Activated CD4-positive, alpha-beta T cell treated with anti-CD3 and anti-CD28 coated beads for 36 hours (primary cell): ENCODE results near the gene ZER1. TPM values are rescaled to one million over a fixed set of nuclear protein-coding genes. Genes with fewer than 3 reads are reported as not detected.

Experiments used
- ATAC-seq: fragments of 200-7000 bp; cut with Tn5 transposase; one replicate; pipeline ENCODE4 v1.10.0; 2021; ENCODE audit warnings: mild to moderate bottlenecking, moderate library complexity
- CTCF ChIA-PET: fragments of 350-600 bp; sonication (Branson Sonifier 250); formaldehyde crosslinking; loops from one replicate; lab custom pipeline; 2021; ENCODE audit warnings: antibody characterized with exemption; lab: Charles Lee
- POLR2A ChIA-PET: fragments of 350-600 bp; sonication (Branson Sonifier 250); formaldehyde crosslinking; loops from one replicate; lab custom pipeline; 2021; ENCODE audit warnings: antibody characterized with exemption, inconsistent platforms; lab: Charles Lee
- DNase-seq: peaks from one replicate; pipeline ENCODE4 v3.0.0-alpha.2; 2020
- H3K27ac Mint-ChIP-seq: one replicate; pipeline ENCODE4 v1.8.0; 2021; ENCODE audit warnings: mixed read lengths
- H3K27me3 Mint-ChIP-seq: one replicate; pipeline ENCODE4 v1.8.0; 2021; ENCODE audit warnings: mixed read lengths
- H3K36me3 Mint-ChIP-seq: one replicate; pipeline ENCODE4 v1.8.0; 2021; ENCODE audit warnings: low read depth, mixed read lengths
- H3K4me1 Mint-ChIP-seq: one replicate; pipeline ENCODE4 v1.8.0; 2021; ENCODE audit warnings: mixed read lengths
- H3K4me3 Mint-ChIP-seq: one replicate; pipeline ENCODE4 v1.8.0; 2021; ENCODE audit warnings: mild to moderate bottlenecking, moderate library complexity, mixed read lengths
- H3K9me3 Mint-ChIP-seq: one replicate; pipeline ENCODE4 v1.8.0; 2021; ENCODE audit warnings: low read depth, mixed read lengths
- intact Hi-C, 2 experiments: fragments of 100-400 bp; cut with DNase I in 1 of 2; cut with micrococcal nuclease in 1 of 2; formaldehyde crosslinking; loops; one replicate each; pipeline versions ENCODE4 v1.14.2 to v1.15.1; 2022 to 2024; cut with DNase I, micrococcal nuclease
- total RNA-seq, 2 experiments: library from RNA; stranded (reverse); gene quantifications; one replicate each; pipeline ENCODE4 v1.2.3, GENCODE V29; 2021

The ZER1 gene
- total RNA-seq, 2 experiments from 2014 or later, result 17.1 to 19.3 TPM

- no peak overlapping the region for H3K4me3 Mint-ChIP-seq
- no peak overlapping the region for H3K27ac Mint-ChIP-seq
- no peaks in the 10 kb centered on the region for H3K4me1 Mint-ChIP-seq
- H3K9me3 Mint-ChIP-seq, result no peaks in the 10 kb centered on the region
- CTCF ChIA-PET, result no interaction called here
- no peak for DNase-seq
- intact Hi-C loops, result no loop called here
- peaks cover 5% of the 10 kb centered on the region for H3K36me3 Mint-ChIP-seq
- H3K27me3 Mint-ChIP-seq, result no peaks in the 10 kb centered on the region
- POLR2A ChIA-PET, result no interaction called here
- ATAC-seq, result no peak
Measured at GRCh38 chr9:128735373-128735772, 36.4 kb downstream of the ZER1 start.

- H3K27me3 Mint-ChIP-seq, result no peaks in the 10 kb centered on the region
- no peak overlapping the region for H3K27ac Mint-ChIP-seq
- H3K36me3 Mint-ChIP-seq, result peaks cover 5% of the 10 kb centered on the region
- ChIA-PET POLR2A (no interaction called here), CTCF (interaction anchor here (0.6 to 1.2 kb wide), 2 partner anchors 20 to 37 kb away, joined by 3 to 4 read pairs; no protein-coding TSS in a partner anchor)
- H3K4me1 Mint-ChIP-seq, result no peaks in the 10 kb centered on the region
- intact Hi-C loops, result no loop called here
- ATAC-seq, result peak; percentile 47
- no peak overlapping the region for H3K4me3 Mint-ChIP-seq
- DNase-seq, result peak; percentile 49
- H3K9me3 Mint-ChIP-seq, result no peaks in the 10 kb centered on the region
Measured at GRCh38 chr9:128733256-128733655, 38.5 kb downstream of the ZER1 start.

- peaks cover 5% of the 10 kb centered on the region for H3K36me3 Mint-ChIP-seq
- no peak overlapping the region for H3K27ac Mint-ChIP-seq
- no peaks in the 10 kb centered on the region for H3K9me3 Mint-ChIP-seq
- H3K4me3 Mint-ChIP-seq, result no peak overlapping the region
- ChIA-PET CTCF (interaction anchor here (0.6 kb wide), 1 partner anchor 211 kb away, joined by 3 read pairs; no protein-coding TSS in a partner anchor), POLR2A (no interaction called here)
- H3K4me1 Mint-ChIP-seq, result no peaks in the 10 kb centered on the region
- ATAC-seq (no peak), DNase-seq (no peak)
- H3K27me3 Mint-ChIP-seq, result no peaks in the 10 kb centered on the region
- intact Hi-C loops, result no loop called here
Measured at GRCh38 chr9:128732576-128732975, 39.2 kb downstream of the ZER1 start.

- Mint-ChIP-seq H3K36me3 (peaks cover 2% of the 10 kb centered on the region), H3K9me3 (no peaks in the 10 kb centered on the region), H3K4me1 (no peaks in the 10 kb centered on the region), H3K27me3 (no peaks in the 10 kb centered on the region), H3K4me3 (no peak overlapping the region), H3K27ac (no peak overlapping the region)
- ATAC-seq (no peak), DNase-seq (no peak)
- ChIA-PET POLR2A (no interaction called here), CTCF (interaction anchor here (0.6 kb wide), 2 partner anchors 129 to 210 kb away, joined by 3 read pairs; no protein-coding TSS in a partner anchor)
- intact Hi-C loops, result no loop called here
Measured at GRCh38 chr9:128731691-128732090, 40.0 kb downstream of the ZER1 start.

GRCh38 chr9:128731093-128731492 lies 40.6 kb downstream of the ZER1 start:
- Mint-ChIP-seq H3K9me3 (no peaks in the 10 kb centered on the region), H3K4me3 (no peak overlapping the region), H3K4me1 (no peaks in the 10 kb centered on the region), H3K36me3 (peaks cover 2% of the 10 kb centered on the region), H3K27ac (no peak overlapping the region), H3K27me3 (no peaks in the 10 kb centered on the region)
- ChIA-PET POLR2A (no interaction called here), CTCF (interaction anchor here (0.6 kb wide), 1 partner anchor 128 kb away, joined by 3 read pairs; no protein-coding TSS in a partner anchor)
- ATAC-seq, result no peak
- DNase-seq, result no peak
- intact Hi-C loops, result no loop called here

GRCh38 chr9:128729766-128730517 lies 41.8 kb downstream of the ZER1 start:
- H3K9me3 Mint-ChIP-seq, result no peaks in the 10 kb centered on the region
- H3K27me3 Mint-ChIP-seq, result no peaks in the 10 kb centered on the region
- ATAC-seq (no peak), DNase-seq (no peak)
- H3K27ac Mint-ChIP-seq, result no peak overlapping the region
- peaks cover 2% of the 10 kb centered on the region for H3K36me3 Mint-ChIP-seq
- ChIA-PET CTCF (no interaction called here), POLR2A (no interaction called here)
- peaks cover 3% of the 10 kb centered on the region for H3K4me1 Mint-ChIP-seq
- intact Hi-C loops, result loop anchor here (10.0 kb wide), 2 partner anchors 45 to 455 kb away; partner anchors contain the start of genes GOLGA2 (in 1 of the 2), SWI5 (in 1 of the 2) and ZER1 (in 1 of the 2)
- no peak overlapping the region for H3K4me3 Mint-ChIP-seq

- CTCF ChIA-PET, result no interaction called here
- Mint-ChIP-seq H3K4me3 (no peak overlapping the region), H3K27ac (no peak overlapping the region), H3K4me1 (peaks cover 8% of the 10 kb centered on the region), H3K9me3 (no peaks in the 10 kb centered on the region), H3K27me3 (no peaks in the 10 kb centered on the region), H3K36me3 (peaks cover 2% of the 10 kb centered on the region)
- intact Hi-C loops, result loop anchor here (10.0 kb wide), 2 partner anchors 45 to 455 kb away; partner anchors contain the start of genes GOLGA2 (in 1 of the 2), SWI5 (in 1 of the 2) and ZER1 (in 1 of the 2)
- ATAC-seq (no peak), DNase-seq (no peak)
- POLR2A ChIA-PET, result no interaction called here
Measured at GRCh38 chr9:128729302-128729701, 42.4 kb downstream of the ZER1 start.

- ATAC-seq, result no peak
- no peak for DNase-seq
- ChIA-PET CTCF (interaction anchor here (0.7 kb wide), 2 partner anchors 410 to 545 kb away, joined by 3 to 5 read pairs; no protein-coding TSS in a partner anchor), POLR2A (no interaction called here)
- H3K27ac Mint-ChIP-seq, result no peak overlapping the region
- no peaks in the 10 kb centered on the region for H3K27me3 Mint-ChIP-seq
- intact Hi-C loops, result loop anchor here (10.0 kb wide), 2 partner anchors 47 to 453 kb away; partner anchors contain the start of genes GOLGA2 (in 1 of the 2), SWI5 (in 1 of the 2) and ZER1 (in 1 of the 2)
- peaks cover 13% of the 10 kb centered on the region for H3K4me1 Mint-ChIP-seq
- H3K4me3 Mint-ChIP-seq, result no peak overlapping the region
- no peaks in the 10 kb centered on the region for H3K9me3 Mint-ChIP-seq
- peaks cover 5% of the 10 kb centered on the region for H3K36me3 Mint-ChIP-seq
Measured at GRCh38 chr9:128728298-128728697, 43.4 kb downstream of the ZER1 start.

GRCh38 chr9:128727640-128728248 lies 44.0 kb downstream of the ZER1 start:
- ChIA-PET POLR2A (no interaction called here), CTCF (interaction anchor here (0.5 to 0.7 kb wide), 2 partner anchors 26 to 546 kb away, joined by 3 read pairs; no protein-coding TSS in a partner anchor)
- ATAC-seq (no peak), DNase-seq (no peak)
- intact Hi-C loops, result loop anchor here (10.0 kb wide), 2 partner anchors 47 to 453 kb away; partner anchors contain the start of genes GOLGA2 (in 1 of the 2), SWI5 (in 1 of the 2) and ZER1 (in 1 of the 2)
- Mint-ChIP-seq H3K4me3 (no peak overlapping the region), H3K36me3 (peaks cover 5% of the 10 kb centered on the region), H3K27ac (no peak overlapping the region), H3K9me3 (no peaks in the 10 kb centered on the region), H3K4me1 (peaks cover 18% of the 10 kb centered on the region), H3K27me3 (no peaks in the 10 kb centered on the region)

GRCh38 chr9:128724744-128725211 lies 46.9 kb downstream of the ZER1 start:
- H3K27me3 Mint-ChIP-seq, result no peaks in the 10 kb centered on the region
- ATAC-seq (peak; percentile 21), DNase-seq (peak; percentile 70)
- no peaks in the 10 kb centered on the region for H3K9me3 Mint-ChIP-seq
- ChIA-PET POLR2A (interaction anchor here (0.6 to 1.2 kb wide), 8 partner anchors 25 to 402 kb away, joined by 3 to 4 read pairs (median 3); partner anchors contain the start of genes ENDOG and SPOUT1), CTCF (interaction anchor here (0.6 to 1.8 kb wide), 6 partner anchors 21 to 93 kb away, joined by 3 to 6 read pairs (median 3); partner anchors contain the start of gene PKN3)
- peak overlapping the region; percentile 95 for H3K4me3 Mint-ChIP-seq
- peaks cover 15% of the 10 kb centered on the region for H3K36me3 Mint-ChIP-seq
- H3K4me1 Mint-ChIP-seq, result peaks cover 25% of the 10 kb centered on the region
- H3K27ac Mint-ChIP-seq, result peak overlapping the region; percentile 94
- intact Hi-C loops, result loop anchor here (1.0 to 10.0 kb wide), 25 partner anchors 22 to 564 kb away; partner anchors contain the start of genes DYNC2I2 (in 2 of the 2), SET (in 2 of the 2), SPTAN1 (in 2 of the 2) and ZER1 (in 2 of the 2)
